D721Med (cell line): ENCODE data around the gene ZFP57.

ENCODE experiments used
- DNase-seq: peaks from one replicate; pipeline ENCODE4 v3.0.0; 2011; ENCODE audit warnings: low spot score; ENCODE audit not compliant: insufficient read length
- FAIRE-seq: peaks from 2 replicates; lab custom pipeline; 2011; peaks lifted over from hg19 to GRCh38; lab: Jason Lieb, UNC
- TF ChIP-seq, protein P1 (sequence below): IDR thresholded peaks from 2 replicates; pipeline ENCODE4 v1.5.1; 2012; ENCODE audit warnings: mild to moderate bottlenecking, control low read depth; ENCODE audit not compliant: insufficient read depth; ENCODE audit errors: missing control alignments

Gene ZFP57

DNA sequence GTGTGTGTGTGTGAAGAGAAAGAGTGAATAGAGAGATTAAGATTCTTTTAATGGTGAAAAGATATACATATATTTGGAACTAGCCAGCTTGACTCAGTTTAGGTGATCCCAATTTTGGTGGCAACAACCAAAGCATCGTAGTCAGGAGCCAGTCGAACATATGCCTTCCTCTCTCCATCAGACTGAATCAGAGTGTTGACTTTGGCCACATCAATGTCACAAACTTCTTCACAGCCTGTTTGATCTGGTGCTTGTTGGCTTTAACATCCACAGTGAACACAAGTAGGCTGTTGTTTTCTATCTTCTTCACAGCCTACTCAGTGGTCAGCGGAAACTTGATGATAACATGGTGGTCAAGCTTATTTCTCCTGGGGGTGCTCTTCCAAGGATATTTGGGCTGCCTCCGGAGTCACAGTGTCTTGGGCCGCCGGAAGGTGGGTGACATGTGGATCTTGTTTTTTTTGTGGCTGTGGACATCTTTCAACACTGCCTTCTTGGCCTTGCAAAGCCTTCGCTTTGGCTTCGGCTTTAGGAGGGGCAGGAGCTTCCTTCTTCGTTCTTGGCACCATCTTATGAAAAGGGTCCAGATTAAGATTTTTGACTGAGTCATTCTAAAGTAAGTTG, 45.7 kb upstream of the ZFP57 start:
- DNase-seq (no peak), FAIRE-seq (no peak)
- TF ChIP-seq, protein P1, sequence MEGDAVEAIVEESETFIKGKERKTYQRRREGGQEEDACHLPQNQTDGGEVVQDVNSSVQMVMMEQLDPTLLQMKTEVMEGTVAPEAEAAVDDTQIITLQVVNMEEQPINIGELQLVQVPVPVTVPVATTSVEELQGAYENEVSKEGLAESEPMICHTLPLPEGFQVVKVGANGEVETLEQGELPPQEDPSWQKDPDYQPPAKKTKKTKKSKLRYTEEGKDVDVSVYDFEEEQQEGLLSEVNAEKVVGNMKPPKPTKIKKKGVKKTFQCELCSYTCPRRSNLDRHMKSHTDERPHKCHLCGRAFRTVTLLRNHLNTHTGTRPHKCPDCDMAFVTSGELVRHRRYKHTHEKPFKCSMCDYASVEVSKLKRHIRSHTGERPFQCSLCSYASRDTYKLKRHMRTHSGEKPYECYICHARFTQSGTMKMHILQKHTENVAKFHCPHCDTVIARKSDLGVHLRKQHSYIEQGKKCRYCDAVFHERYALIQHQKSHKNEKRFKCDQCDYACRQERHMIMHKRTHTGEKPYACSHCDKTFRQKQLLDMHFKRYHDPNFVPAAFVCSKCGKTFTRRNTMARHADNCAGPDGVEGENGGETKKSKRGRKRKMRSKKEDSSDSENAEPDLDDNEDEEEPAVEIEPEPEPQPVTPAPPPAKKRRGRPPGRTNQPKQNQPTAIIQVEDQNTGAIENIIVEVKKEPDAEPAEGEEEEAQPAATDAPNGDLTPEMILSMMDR, result no peak

DNA sequence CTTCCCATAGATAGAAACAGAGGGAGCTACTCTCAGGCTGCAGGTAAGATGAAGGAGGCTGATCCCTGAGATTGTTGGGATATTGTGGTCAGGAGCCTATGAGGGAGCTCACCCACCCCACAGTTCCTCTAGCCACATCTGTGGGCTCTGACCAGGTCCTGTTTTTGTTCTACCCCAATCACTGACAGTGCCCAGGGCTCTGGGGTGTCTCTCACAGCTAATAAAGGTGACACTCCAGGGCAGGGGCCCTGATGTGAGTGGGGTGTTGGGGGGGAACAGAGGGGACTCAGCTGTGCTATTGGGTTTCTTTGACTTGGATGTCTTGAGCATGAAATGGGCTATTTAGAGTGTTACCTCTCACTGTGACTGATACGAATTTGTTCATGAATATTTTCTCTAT, 45.0 kb upstream of the ZFP57 start:
- FAIRE-seq, result no peak
- TF ChIP-seq, protein P1, result no peak
- no peak for DNase-seq

DNA sequence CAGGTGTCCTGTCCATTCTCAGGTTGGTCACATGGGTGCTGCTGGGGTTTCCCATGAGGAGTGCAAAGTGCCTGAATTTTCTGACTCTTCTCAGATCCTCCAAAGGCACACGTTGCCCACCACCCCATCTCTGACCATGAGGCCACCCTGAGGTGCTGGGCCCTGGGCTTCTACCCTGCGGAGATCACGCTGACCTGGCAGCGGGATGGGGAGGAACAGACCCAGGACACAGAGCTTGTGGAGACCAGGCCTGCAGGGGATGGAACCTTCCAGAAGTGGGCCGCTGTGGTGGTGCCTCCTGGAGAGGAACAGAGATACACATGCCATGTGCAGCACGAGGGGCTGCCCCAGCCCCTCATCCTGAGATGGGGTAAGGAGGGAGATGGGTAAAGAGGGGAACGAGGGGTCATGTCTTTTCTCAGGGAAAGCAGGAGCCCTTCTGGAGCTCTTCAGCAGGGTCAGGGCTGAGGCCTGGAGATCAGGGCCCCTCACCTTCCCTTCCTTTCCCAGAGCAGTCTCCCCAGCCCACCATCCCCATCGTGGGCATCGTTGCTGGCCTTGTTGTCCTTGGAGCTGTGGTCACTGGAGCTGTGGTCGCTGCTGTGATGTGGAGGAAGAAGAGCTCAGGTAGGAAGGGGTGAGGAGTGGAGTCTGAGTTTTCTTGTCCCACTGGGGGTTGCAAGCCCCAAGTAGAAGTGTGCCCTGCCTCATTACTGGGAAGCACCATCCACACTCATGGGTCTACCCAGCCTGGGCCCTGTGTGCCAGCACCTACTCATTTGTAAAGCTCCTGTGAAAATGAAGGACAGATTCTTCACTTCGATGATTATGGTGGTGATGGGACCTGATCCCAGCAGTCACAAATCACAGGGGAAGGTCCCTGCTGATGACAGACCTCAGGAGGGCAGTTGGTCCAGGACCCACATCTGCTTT, 44.3 kb upstream of the ZFP57 start:
- FAIRE-seq, result no peak

DNA sequence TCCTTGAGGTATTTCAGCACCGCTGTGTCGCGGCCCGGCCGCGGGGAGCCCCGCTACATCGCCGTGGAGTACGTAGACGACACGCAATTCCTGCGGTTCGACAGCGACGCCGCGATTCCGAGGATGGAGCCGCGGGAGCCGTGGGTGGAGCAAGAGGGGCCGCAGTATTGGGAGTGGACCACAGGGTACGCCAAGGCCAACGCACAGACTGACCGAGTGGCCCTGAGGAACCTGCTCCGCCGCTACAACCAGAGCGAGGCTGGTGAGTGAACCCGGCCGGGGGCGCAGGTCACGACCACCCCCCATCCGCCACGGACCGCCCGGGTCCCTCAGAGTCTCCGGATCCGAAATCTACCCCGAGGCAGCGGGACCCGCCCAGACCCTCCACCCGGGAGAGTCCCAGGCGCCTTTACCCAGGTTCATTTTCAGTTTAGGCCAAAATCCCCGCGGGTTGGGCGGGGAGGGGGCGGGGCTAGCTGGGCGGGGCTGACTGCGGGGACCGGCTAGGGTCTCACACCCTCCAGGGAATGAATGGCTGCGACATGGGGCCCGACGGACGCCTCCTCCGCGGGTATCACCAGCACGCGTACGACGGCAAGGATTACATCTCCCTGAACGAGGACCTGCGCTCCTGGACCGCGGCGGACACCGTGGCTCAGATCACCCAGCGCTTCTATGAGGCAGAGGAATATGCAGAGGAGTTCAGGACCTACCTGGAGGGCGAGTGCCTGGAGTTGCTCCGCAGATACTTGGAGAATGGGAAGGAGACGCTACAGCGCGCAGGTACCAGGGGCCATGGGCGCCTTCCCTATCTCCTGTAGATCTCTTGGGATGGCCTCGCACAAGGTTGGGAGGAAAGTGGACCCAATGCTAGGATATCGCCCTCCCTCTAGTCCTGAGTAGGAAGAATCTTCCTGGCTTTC, 43.0 kb upstream of the ZFP57 start:
- DNase-seq (no peak), FAIRE-seq (no peak)
- TF ChIP-seq, protein P1, result no peak

More for the DNA sequence above, 44.3 kb upstream of the ZFP57 start:
- TF ChIP-seq, protein P1, result no peak
- DNase-seq, result no peak

DNA sequence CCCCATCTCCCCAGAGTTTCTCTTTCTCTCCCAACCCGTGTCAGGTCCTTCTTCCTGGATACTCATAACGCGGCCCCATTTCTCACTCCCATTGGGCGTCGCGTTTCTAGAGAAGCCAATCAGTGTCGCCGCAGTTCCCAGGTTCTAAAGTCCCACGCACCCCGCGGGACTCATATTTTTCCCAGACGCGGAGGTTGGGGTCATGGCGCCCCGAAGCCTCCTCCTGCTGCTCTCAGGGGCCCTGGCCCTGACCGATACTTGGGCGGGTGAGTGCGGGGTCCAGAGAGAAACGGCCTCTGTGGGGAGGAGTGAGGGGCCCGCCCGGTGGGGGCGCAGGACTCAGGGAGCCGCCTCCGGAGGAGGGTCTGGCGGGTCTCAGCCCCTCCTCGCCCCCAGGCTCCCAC, 42.3 kb upstream of the ZFP57 start, which contains the start of gene HLA-F:
Gene HLA-F (plus strand): TSS at position 173 of the 404 bp plus-strand sequence. CDS start 30 bp downstream, at position 203.
- FAIRE-seq (no peak), DNase-seq (no peak)
- TF ChIP-seq, protein P1, result no peak

DNA sequence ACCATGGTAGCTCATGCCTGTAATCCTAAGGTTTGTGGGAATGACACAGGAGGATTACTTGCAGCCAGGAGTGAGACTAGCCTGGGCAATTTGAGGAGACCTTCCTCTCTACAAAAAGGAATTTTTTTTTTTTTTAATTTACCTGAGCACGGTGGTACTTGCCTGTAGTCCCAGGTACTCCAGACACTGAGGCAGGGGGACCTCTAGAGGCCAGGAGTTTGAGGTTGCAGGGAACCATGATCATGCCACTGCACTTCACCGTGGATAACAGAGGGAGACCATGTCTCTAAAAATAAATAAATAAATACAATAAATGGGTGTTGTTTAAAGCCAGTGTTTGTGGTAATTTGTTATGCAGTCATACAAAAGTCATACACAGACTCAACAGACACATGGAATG, 39.9 kb upstream of the ZFP57 start:
- DNase-seq (no peak), FAIRE-seq (no peak)
- TF ChIP-seq, protein P1, result no peak
